HepG2 (cell line): ENCODE measurements around the gene UMOD. TPM values are rescaled to one million over a fixed set of nuclear protein-coding genes. Genes with fewer than 3 reads are reported as not detected.

Experiments used
- AGO2 ChIP-seq: fragments of 200-400 bp; formaldehyde crosslinking; optimal IDR thresholded peaks from 2 replicates; pipeline ENCODE3; 2017; ENCODE audit warnings: mild to moderate bottlenecking, low read depth, low read length, moderate library complexity
- CTCF ChIP-seq: sonication (generic); formaldehyde crosslinking; IDR thresholded peaks from 2 replicates; pipeline ENCODE4 v1.5.0; 2020; ENCODE audit warnings: mild to moderate bottlenecking, missing genetic modification reagents, moderate library complexity
- HDAC1 ChIP-seq: sonication (generic); formaldehyde crosslinking; IDR thresholded peaks from 2 replicates; pipeline ENCODE4 v1.5.1; 2020; ENCODE audit warnings: mild to moderate bottlenecking, missing genetic modification reagents
- KLF13 ChIP-seq: sonication (generic); formaldehyde crosslinking; IDR thresholded peaks from 2 replicates; pipeline ENCODE4 v1.4.0; 2020; ENCODE audit warnings: mild to moderate bottlenecking, missing genetic modification reagents
- MYC ChIP-seq: sonication (generic); formaldehyde crosslinking; IDR thresholded peaks from 2 replicates; pipeline ENCODE4 v1.9.0; 2021; ENCODE audit warnings: missing genetic modification reagents, borderline replicate concordance
- PLRG1 ChIP-seq: fragments of 450-650 bp; conservative IDR thresholded peaks from 2 replicates; pipeline ENCODE4 v1.6.1; 2016
- PRMT3 ChIP-seq: sonication (generic); formaldehyde crosslinking; IDR thresholded peaks from 2 replicates; pipeline ENCODE4 v1.8.1; 2022; ENCODE audit warnings: low read depth, mild to moderate bottlenecking, moderate library complexity, missing genetic modification reagents, borderline replicate concordance
- RBM39 ChIP-seq: fragments of 200-400 bp; formaldehyde crosslinking; IDR thresholded peaks from one replicate; pipeline ENCODE4 v1.6.1; 2018; ENCODE audit warnings: antibody characterized with exemption, mild to moderate bottlenecking, low read depth, low read length; ENCODE audit not compliant: poor library complexity, severe bottlenecking
- SNAPC5 ChIP-seq: sonication (generic); formaldehyde crosslinking; IDR thresholded peaks from 2 replicates; pipeline ENCODE4 v1.8.1; 2023; ENCODE audit warnings: mild to moderate bottlenecking, missing genetic modification reagents, borderline replicate concordance
- TARDBP ChIP-seq: sonication (generic); formaldehyde crosslinking; IDR thresholded peaks from 2 replicates; pipeline ENCODE4 v1.8.0; 2022; ENCODE audit warnings: mild to moderate bottlenecking, missing genetic modification reagents
- TFAP4 ChIP-seq: sonication (generic); IDR thresholded peaks from 2 replicates; pipeline ENCODE4 v1.6.1; 2016; ENCODE audit warnings: low read depth, borderline replicate concordance
- YEATS4 ChIP-seq: sonication (generic); formaldehyde crosslinking; IDR thresholded peaks from 2 replicates; pipeline ENCODE4 v1.4.0; 2020; ENCODE audit warnings: missing genetic modification reagents, borderline replicate concordance
- YY1 ChIP-seq: IDR thresholded peaks from 2 replicates; pipeline ENCODE4 v1.6.1; 2011; ENCODE audit warnings: low read length, low read depth, moderate library complexity, mild to moderate bottlenecking; ENCODE audit not compliant: insufficient read depth, insufficient replicate concordance
- ZMYM2 ChIP-seq: sonication (generic); formaldehyde crosslinking; IDR thresholded peaks from 2 replicates; pipeline ENCODE4 v1.8.0; 2022; ENCODE audit warnings: mild to moderate bottlenecking, missing genetic modification reagents
- ZNF20 ChIP-seq: sonication (generic); formaldehyde crosslinking; IDR thresholded peaks from 2 replicates; pipeline ENCODE4 v1.4.0; 2020; ENCODE audit warnings: mild to moderate bottlenecking, moderate library complexity, missing genetic modification reagents
- ZNF441 ChIP-seq: sonication (generic); formaldehyde crosslinking; IDR thresholded peaks from 2 replicates; pipeline ENCODE4 v1.7.0; 2021; ENCODE audit warnings: missing genetic modification reagents, borderline replicate concordance
- ZNF501 ChIP-seq: sonication (generic); formaldehyde crosslinking; IDR thresholded peaks from 2 replicates; pipeline ENCODE4 v1.5.1; 2020; ENCODE audit warnings: mild to moderate bottlenecking, moderate library complexity, missing genetic modification reagents
- ZNF746 ChIP-seq: sonication (generic); formaldehyde crosslinking; IDR thresholded peaks from 2 replicates; pipeline ENCODE4 v1.8.0; 2022; ENCODE audit warnings: mild to moderate bottlenecking, missing genetic modification reagents
- ZNF768 ChIP-seq: sonication (generic); formaldehyde crosslinking; IDR thresholded peaks from 2 replicates; pipeline ENCODE4 v1.4.0; 2020; ENCODE audit warnings: missing genetic modification reagents
- ZNF781 ChIP-seq: sonication (generic); formaldehyde crosslinking; IDR thresholded peaks from 2 replicates; pipeline ENCODE4 v1.5.1; 2020; ENCODE audit warnings: borderline replicate concordance, mild to moderate bottlenecking, missing genetic modification reagents; ENCODE audit errors: not compliant biosample characterization
- ZNF850 ChIP-seq: sonication (generic); formaldehyde crosslinking; conservative IDR thresholded peaks from 2 replicates; pipeline ENCODE4 v1.9.0; 2021; ENCODE audit warnings: mild to moderate bottlenecking, missing genetic modification reagents
- polyA plus RNA-seq, 8 experiments: library from polyadenylated mRNA; depleted of rRNA in 3 of 8; stranded (reverse) in 7 of 8; unstranded in 1 of 8; fragments of >200 nt; fragmentation: Illumina TruSeq in 4 of 8; extraction: Trizol in 4 of 8; gene quantifications; 2 replicates each; pipeline versions ENCODE4 v1.2.1 to v1.2.3, GENCODE V29; 2011 to 2016; ENCODE audit warnings: low read depth in 4 of 8, missing spikeins in 1 of 8, mixed read lengths in 1 of 8; ENCODE audit not compliant: insufficient read depth in 1 of 8
- total RNA-seq, 5 experiments: library from RNA; depleted of rRNA; stranded (reverse); fragments of >200 nt; fragmentation: Illumina TruSeq; extraction: Trizol; gene quantifications; 2 replicates each; pipeline ENCODE4 v1.2.3, GENCODE V29; 2016; ENCODE audit warnings: low read depth in 1 of 5
- TF ChIP-seq, protein P1 (sequence below): sonication (generic); formaldehyde crosslinking; IDR thresholded peaks from 2 replicates; pipeline ENCODE4 v1.8.1; 2022; ENCODE audit warnings: mild to moderate bottlenecking, missing genetic modification reagents
- TF ChIP-seq, protein P2 (sequence below): sonication (generic); formaldehyde crosslinking; IDR thresholded peaks from 2 replicates; pipeline ENCODE4 v1.4.0; 2020; ENCODE audit warnings: mild to moderate bottlenecking, missing genetic modification reagents

UMOD gene
- total and polyA plus RNA-seq, 2 of the 13 experiments (the other 11 are each of a cell fraction or from before 2014, with no cell fraction given): not detected

GRCh38 chr16:20385844-20386832 is 33.6 kb upstream of the UMOD start (continued):
- TF ChIP-seq MYC: peak; percentile 45; the same call in 1 of the 2 replicates
- TF ChIP-seq ZNF20 (CRISPR knock-in tag): 0 out of 2 replicates have a peak, but pooled peaks have one; percentile 20
- peak; percentile 95 for TF ChIP-seq ZNF781 (CRISPR knock-in tag)
- peak; percentile 51; the same call in 1 of the 2 replicates for TF ChIP-seq ZNF501 (CRISPR knock-in tag)
- TF ChIP-seq ZNF850 (CRISPR knock-in tag): 0 out of 2 replicates have a peak, but pooled peaks have one; percentile 47
- TF ChIP-seq, protein P1, sequence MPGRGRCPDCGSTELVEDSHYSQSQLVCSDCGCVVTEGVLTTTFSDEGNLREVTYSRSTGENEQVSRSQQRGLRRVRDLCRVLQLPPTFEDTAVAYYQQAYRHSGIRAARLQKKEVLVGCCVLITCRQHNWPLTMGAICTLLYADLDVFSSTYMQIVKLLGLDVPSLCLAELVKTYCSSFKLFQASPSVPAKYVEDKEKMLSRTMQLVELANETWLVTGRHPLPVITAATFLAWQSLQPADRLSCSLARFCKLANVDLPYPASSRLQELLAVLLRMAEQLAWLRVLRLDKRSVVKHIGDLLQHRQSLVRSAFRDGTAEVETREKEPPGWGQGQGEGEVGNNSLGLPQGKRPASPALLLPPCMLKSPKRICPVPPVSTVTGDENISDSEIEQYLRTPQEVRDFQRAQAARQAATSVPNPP (CRISPR knock-in tag): 0 out of 2 replicates have a peak, but pooled peaks have one; percentile 18
- peak; percentile 56; the same call in 1 of the 2 replicates for TF ChIP-seq ZNF768 (CRISPR knock-in tag)
- 0 out of 2 replicates have a peak, but pooled peaks have one; percentile 30 for TF ChIP-seq ZMYM2 (CRISPR knock-in tag)
- TF ChIP-seq TFAP4: peak; percentile 94
- peak; percentile 88 for TF ChIP-seq CTCF (CRISPR knock-in tag)
- TF ChIP-seq PLRG1: no peak
- TF ChIP-seq TARDBP (CRISPR knock-in tag): 0 out of 2 replicates have a peak, but pooled peaks have one; percentile 14
- TF ChIP-seq PRMT3 (CRISPR knock-in tag): no peak
- TF ChIP-seq, protein P2, sequence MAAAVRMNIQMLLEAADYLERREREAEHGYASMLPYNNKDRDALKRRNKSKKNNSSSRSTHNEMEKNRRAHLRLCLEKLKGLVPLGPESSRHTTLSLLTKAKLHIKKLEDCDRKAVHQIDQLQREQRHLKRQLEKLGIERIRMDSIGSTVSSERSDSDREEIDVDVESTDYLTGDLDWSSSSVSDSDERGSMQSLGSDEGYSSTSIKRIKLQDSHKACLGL: peak; percentile 88; the same call in 1 of the 2 replicates
- TF ChIP-seq YEATS4 (CRISPR knock-in tag): peak; percentile 57; the same call in 1 of the 2 replicates
- TF ChIP-seq ZNF441 (CRISPR knock-in tag): peak; percentile 46; the same call in 1 of the 2 replicates
- peak; percentile 52; the same call in 1 of the 2 replicates for TF ChIP-seq KLF13 (CRISPR knock-in tag)
- TF ChIP-seq YY1: peak; percentile 34
- 0 out of 2 replicates have a peak, but pooled peaks have one; percentile 63 for TF ChIP-seq SNAPC5 (CRISPR knock-in tag)
- TF ChIP-seq HDAC1: peak; percentile 84
- TF ChIP-seq AGO2: no peak
- TF ChIP-seq RBM39: peak; percentile 58
- peak; percentile 85 for TF ChIP-seq ZNF746
